Measurements from ENCODE around the gene TNNI3K.

- TF ChIP-seq POLR2A (IDR thresholded peaks at IDR 0.05; ENCODE audit: borderline replicate concordance, extremely low read depth, insufficient read depth, insufficient read length) (no peak), JUND (IDR thresholded peaks at IDR 0.05) (no peak), CTCF (IDR thresholded peaks at IDR 0.05 in 2 of 3, conservative IDR thresholded peaks at IDR 0.05 in 1 of 3; ENCODE audit: borderline replicate concordance in 1 of 3, insufficient read depth in 1 of 3, low read depth in 2 of 3, low read length in 2 of 3) (no peak), SP1 (IDR thresholded peaks at IDR 0.05; ENCODE audit: low read depth) (no peak), POLR2AphosphoS5 (IDR thresholded peaks at IDR 0.05; ENCODE audit: low read depth, low read length) (no peak)
These were observed 10.1 kb downstream of the TNNI3K start for GRCh38 chr1:74245168-74245772.
